ENCODE data around the gene ALG12.

ALG12 gene

GRCh38 chr22:49886346-49887063 is 31.7 kb downstream of the ALG12 start:
- DNase-seq = no peak

DNA sequence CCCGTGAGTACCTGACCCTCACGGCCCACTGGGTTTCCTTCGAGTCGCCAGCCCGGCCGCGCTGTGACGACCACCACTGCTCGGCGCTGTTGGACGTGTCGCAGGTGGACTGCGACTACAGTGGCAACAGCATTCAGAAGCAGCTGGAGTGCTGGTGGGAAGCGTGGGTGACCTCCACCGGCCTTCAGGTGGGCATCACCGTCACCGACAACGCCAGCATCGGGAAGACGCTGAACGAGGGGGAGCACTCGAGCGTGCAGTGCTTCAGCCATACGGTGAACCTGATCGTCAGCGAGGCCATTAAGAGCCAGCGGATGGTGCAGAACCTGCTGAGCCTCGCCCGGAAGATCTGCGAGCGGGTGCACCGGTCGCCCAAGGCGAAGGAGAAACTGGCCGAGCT is 32.4 kb downstream of the ALG12 start:
- DNase-seq = no peak

GRCh38 chr22:49885281-49885680 is 33.0 kb downstream of the ALG12 start:
- DNase-seq = no peak

GRCh38 chr22:49884503-49885260 is 33.6 kb downstream of the ALG12 start:
- no peak for DNase-seq

DNA sequence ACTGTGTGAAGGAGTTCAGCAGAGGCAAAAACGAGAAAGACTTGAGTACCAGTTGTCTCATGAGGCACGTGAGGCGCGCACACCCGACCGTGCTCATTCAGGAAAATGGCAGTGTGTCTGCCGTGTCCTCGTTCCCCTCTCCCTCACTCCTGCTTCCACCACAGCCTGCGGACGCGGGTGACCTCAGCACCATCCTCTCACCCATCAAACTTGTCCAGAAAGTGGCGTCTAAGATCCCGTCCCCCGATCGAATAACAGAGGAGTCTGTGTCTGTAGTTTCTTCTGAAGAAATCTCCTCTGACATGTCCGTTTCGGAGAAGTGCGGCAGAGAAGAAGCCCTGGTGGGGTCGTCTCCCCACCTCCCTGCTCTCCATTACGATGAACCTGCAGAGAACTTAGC is 34.2 kb downstream of the ALG12 start:
- no peak for DNase-seq

- DNase-seq = no peak
These were observed 35.0 kb downstream of the ALG12 start for GRCh38 chr22:49883294-49883640.

- DNase-seq = no peak
These were observed 35.5 kb downstream of the ALG12 start for GRCh38 chr22:49882519-49883293.

DNA sequence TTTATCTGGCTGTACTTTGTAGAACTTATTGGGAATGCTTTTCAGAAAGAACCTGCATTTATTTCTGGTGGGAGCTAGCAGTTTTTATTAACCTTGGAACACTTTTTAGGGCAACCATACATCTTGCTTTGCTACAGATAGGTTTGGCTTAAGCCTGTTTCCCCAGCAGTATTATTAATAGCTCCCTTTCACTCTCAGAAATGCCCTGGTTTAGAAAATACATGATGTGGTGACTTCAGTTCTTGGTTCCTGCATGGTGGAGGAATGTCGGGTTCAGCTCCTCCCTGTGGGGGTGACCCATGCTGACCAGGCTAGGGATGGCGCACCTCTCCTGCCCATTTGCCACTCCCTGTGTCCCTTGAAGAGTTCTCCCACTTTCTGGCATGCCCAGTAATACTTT is 36.4 kb downstream of the ALG12 start:
- DNase-seq = no peak

GRCh38 chr22:49880281-49880680 is 38.0 kb downstream of the ALG12 start:
- DNase-seq = no peak

DNA sequence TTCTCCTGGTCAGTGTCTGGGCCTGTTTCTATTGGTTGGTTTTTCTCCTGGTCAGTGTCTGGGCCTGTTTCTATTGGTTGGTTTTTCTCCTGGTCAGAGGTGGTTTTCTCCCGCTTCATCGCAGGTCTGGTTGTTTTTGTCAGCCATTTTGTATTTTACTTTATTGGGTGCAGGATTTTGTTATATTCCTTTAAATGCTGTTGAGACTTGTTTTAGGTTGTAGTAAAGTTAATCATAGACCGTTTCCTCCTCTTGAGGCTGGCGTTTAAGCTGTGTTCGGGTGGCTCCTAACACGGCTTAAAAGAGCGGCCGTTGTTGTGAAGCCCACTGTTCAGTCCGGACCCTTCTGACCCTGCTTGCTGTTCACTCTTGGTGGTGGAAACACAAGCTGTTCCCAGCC is 38.4 kb downstream of the ALG12 start:
- no peak for DNase-seq

DNA sequence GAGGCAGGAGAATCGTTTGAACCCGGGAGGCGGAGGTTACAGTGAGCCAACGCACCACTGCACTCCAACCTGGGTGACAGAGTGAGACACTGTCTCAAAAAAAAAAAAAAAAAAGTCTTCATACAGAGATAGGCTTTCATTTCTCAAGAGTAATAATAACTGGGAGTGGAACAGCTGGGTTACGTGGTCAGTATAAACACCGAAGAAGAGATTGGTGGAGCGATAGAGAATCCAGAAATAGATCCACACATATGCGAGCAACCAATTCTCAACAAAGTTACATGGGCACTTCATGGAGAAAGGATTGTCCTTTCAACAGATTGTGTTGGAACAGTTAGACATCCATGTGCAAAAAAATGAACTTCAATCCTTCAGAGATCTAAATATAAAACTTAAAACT is 40.0 kb downstream of the ALG12 start:
- no peak for DNase-seq

- no peak for DNase-seq
These were observed 40.6 kb downstream of the ALG12 start for GRCh38 chr22:49877642-49878041.

- no peak for DNase-seq
These were observed 44.9 kb downstream of the ALG12 start for GRCh38 chr22:49873228-49873940.

- no peak for DNase-seq
These were observed 45.9 kb downstream of the ALG12 start for GRCh38 chr22:49872347-49872746.

DNA sequence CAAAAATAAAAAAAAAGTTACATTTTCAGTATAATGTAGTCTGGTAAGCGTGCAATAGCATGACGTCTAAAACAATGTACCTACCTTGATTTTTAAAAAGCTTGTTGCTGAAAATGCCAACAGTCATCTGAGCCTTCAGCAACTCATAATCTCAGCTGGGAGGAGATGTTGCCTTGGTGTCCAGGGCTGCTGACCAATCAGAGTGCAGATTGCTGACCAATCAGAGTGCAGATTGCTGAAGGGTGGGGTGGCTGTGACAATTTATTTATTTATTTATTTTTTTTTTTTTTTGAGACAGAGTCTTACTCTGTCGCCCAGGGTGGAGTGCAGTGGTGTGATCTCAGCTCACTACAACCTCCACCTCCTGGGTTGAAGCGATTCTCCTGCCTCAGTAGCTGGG is 46.8 kb downstream of the ALG12 start:
- no peak for DNase-seq

GRCh38 chr22:49869845-49870712 is 48.2 kb downstream of the ALG12 start:
- no peak for DNase-seq

GRCh38 chr22:49869086-49869830 is 49.0 kb downstream of the ALG12 start:
- no peak for DNase-seq

DNA sequence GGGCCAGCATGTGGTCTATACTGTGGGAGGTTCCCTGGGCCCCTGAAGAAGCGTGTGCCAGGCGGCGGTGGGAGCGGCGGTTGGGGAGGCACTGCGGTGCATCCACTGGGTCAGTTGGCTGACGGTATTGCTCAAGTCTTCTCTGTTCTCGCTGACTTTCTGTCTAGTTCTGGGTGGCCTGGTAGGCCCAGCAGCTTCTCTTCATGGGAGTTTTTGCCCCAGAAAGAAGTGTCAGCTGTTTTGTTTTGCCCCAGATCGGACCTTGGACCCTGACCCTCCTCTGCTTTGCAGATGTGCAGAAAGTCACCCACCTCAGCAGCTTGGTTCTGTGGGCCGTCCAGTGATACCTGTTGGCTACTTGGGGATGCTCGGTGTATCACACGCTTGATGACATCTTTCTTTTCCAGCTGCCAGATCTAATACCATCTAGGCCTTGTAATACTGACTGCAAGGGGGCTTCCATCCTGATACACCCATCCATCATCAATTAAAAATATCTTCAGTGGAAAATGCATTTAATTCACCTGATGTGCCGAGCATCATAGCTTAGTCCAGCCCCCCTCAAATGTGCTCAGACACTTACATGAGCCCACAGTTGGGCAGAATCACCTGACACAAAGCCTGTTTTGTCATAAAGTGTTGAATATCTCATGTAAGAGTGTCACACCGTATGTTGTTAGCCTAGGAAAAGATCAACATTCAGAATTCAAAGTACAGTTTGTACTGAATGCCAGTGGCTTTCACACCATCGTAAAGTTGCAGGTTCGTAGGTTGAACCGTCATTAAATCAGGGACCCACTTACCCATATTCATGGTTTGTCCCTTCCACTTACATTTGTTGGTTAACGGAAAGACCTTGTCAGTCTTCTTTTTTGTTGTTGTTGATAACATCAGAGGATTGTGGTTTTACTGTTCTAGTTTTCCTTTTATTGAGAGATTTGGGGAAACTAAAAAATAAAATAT is 50.7 kb downstream of the ALG12 start:
- no peak for DNase-seq

GRCh38 chr22:49866646-49867045 is 51.6 kb downstream of the ALG12 start:
- no peak for DNase-seq

- DNase-seq = no peak
These were observed 52.1 kb downstream of the ALG12 start for GRCh38 chr22:49866134-49866533.
